ENCODE data around the gene KCNG1. TPM values are rescaled to one million over a fixed set of nuclear protein-coding genes. Genes with fewer than 3 reads are reported as not detected.

KCNG1 gene
- total and polyA plus RNA-seq, 12 donors, result 0.14 to 5.3 (median 1.3) TPM; not detected in 3

DNA sequence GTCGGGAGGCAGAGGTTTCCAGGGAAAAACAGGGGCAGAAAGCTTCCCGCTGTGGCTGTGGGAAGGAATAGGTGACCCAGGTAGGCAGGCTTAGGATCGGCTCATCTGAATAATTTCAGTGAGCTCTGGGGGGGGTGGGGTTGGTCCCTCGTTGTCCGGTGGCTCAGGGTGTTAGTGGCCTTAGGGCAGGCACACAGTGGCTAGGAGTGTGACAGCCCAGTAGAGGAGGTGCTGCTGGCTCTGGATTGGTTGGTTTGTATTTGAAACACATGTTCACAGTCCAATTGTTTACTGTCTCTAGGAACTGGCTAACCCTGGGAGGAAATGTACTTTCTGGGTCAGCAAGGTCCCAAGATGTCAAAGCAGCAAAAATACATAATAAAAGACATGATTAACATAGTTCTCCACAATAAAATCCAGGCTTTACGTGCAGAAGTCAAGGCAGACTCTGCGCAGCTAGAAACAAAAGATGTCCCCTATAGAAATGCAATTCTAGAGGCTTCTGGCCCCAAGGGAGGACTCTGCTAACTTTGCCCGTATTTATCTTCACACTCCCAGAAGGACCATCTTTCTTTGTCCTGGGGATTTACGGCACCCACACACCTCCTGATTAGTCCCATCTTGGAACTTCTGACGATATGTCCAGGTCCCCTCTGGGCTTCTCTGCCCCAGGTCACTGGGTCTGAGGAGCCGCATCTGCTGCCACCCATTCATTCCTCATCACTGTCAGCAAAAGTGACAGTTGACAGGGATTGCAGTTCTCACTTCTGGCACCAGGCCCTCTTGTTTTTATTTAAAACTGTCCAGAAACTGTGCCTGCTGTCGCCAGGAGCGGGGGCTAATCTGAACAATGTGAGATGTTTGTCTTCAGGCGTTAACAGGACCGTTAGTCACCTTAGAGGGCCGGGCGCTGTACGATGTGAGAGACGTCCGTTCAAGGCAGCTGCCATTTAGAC is 45.6 kb downstream of the KCNG1 start:
- H3K36me3 ChIP-seq (replicated peaks in 1 of 2), result no peaks in the 10 kb centered on the region
- 46 to 52% (median 51%) methylated on average over 18 to 20 of the region's 20 CpGs for WGBS, 4 donors
- no peak for DNase-seq
- no peaks in the 10 kb centered on the region for H3K4me1 ChIP-seq (replicated peaks in 1 of 2)
- H3K9me3 ChIP-seq (replicated peaks in 1 of 3), result no peaks in the 10 kb centered on the region
- no peak for TF ChIP-seq CTCF (IDR thresholded peaks at IDR 0.05)
- TF ChIP-seq POLR2A (IDR thresholded peaks at IDR 0.05), result no peak
- intact Hi-C loops (cut with DNase I), result no loop called here
- no peak overlapping the region for H3K4me3 ChIP-seq
- H3K27ac ChIP-seq, result no peak overlapping the region
- peaks cover 12% of the 10 kb centered on the region for H3K27me3 ChIP-seq

DNA sequence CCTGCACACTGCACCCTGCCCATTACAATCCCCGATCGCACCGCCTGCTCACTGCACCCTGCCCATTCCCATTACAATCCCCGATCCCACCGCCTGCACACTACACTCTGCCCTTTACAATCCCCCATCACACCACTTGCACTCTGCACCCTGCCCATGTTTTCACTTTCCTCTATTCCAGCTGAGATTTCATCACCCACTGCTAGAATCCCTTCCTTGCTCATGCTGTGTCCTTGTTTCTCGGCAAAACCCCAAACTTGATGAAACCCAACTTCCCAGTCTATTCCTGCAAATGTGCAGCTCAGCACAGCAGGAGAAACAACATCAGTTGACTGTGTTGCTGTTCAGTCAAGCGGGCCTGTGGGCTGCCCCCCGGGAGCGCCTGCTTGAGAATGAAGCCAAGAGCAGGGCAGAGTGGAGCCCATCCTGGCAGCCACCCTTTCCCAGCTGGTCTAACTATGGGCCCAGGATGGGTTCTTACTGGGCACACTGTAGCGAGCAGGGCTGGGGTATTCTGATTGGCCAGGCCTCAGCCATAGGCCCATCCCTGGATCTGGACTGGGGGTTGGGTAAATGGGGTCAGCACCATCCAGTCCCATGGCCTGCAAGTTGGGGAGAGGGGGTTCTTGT is 47.1 kb downstream of the KCNG1 start:
- no peak for TF ChIP-seq CTCF (IDR thresholded peaks at IDR 0.05)
- no peak for TF ChIP-seq POLR2A (IDR thresholded peaks at IDR 0.05)
- H3K4me3 ChIP-seq, result no peak overlapping the region
- no peak for DNase-seq
- no peak overlapping the region for H3K27ac ChIP-seq
- no peaks in the 10 kb centered on the region for H3K36me3 ChIP-seq (replicated peaks in 1 of 2)
- H3K4me1 ChIP-seq (replicated peaks in 1 of 2), result no peaks in the 10 kb centered on the region
- peaks cover 8% of the 10 kb centered on the region for H3K27me3 ChIP-seq
- 81 to 87% (median 86%) methylated on average over 9 to 10 of the region's 10 CpGs for WGBS, 4 donors
- no peaks in the 10 kb centered on the region for H3K9me3 ChIP-seq (replicated peaks in 1 of 3)
- intact Hi-C loops (cut with DNase I), result no loop called here

- TF ChIP-seq CTCF (IDR thresholded peaks at IDR 0.05) (no peak), POLR2A (IDR thresholded peaks at IDR 0.05) (no peak)
- Histone ChIP-seq H3K27ac (no peak overlapping the region), H3K27me3 (no peaks in the 10 kb centered on the region), H3K36me3 (replicated peaks in 1 of 2) (no peaks in the 10 kb centered on the region), H3K4me1 (replicated peaks in 1 of 2) (no peaks in the 10 kb centered on the region), H3K9me3 (replicated peaks in 1 of 3) (no peaks in the 10 kb centered on the region), H3K4me3 (no peak overlapping the region)
- 77 to 79% (median 77%) methylated on average over 8 of the region's 8 CpGs for WGBS, 4 donors
- DNase-seq, result no peak
- intact Hi-C loops (cut with DNase I), result no loop called here
Observed at GRCh38 chr20:50969912-50970311, 53.0 kb downstream of the KCNG1 start.

- Histone ChIP-seq H3K27ac (no peak overlapping the region), H3K36me3 (replicated peaks in 1 of 2) (no peaks in the 10 kb centered on the region), H3K4me3 (no peak overlapping the region), H3K4me1 (replicated peaks in 1 of 2) (no peaks in the 10 kb centered on the region), H3K9me3 (replicated peaks in 1 of 3) (no peaks in the 10 kb centered on the region), H3K27me3 (no peaks in the 10 kb centered on the region)
- intact Hi-C loops (cut with DNase I), result no loop called here
- 73 to 90% (median 84%) methylated on average over 5 of the region's 5 CpGs for WGBS, 4 donors
- TF ChIP-seq POLR2A (IDR thresholded peaks at IDR 0.05), result no peak
- no peak for TF ChIP-seq CTCF (IDR thresholded peaks at IDR 0.05)
- no peak for DNase-seq
Observed at GRCh38 chr20:50969435-50969834, 53.5 kb downstream of the KCNG1 start.
